DMS53 treated with DMSO at 0.1 percent for 48 hours (cell line): ENCODE results near the gene CPE.

Experiments
- DNase-seq: peaks from one replicate; lab custom pipeline; 2025; ENCODE audit not compliant: unreplicated experiment; lab: John Stamatoyannopoulos, UW

Gene CPE

GRCh38 chr4:165505958-165506837 is 127.4 kb downstream of the CPE start:
- DNase-seq = no peak

GRCh38 chr4:165506849-165507248 is 128.0 kb downstream of the CPE start:
- DNase-seq = no peak

DNA sequence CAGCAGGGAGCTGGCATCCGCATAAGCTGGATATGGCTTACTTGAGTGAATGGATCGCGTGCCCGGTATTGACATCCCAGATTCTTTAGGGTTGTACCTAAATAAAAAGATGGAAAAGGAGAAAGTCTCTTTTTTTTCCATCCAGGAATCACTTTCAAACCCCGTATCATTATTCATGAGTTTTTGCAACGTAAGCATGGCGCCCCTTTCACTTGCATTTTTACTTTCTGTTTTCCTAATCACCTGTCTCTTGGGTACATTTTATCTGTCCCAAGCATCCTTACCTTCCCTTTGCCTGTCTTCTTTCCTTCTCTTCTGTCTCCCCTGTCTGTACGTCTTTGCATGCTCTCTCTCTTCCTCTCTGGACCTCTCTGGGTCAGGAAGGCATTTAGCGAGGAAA is 128.6 kb downstream of the CPE start:
- DNase-seq = no peak

DNA sequence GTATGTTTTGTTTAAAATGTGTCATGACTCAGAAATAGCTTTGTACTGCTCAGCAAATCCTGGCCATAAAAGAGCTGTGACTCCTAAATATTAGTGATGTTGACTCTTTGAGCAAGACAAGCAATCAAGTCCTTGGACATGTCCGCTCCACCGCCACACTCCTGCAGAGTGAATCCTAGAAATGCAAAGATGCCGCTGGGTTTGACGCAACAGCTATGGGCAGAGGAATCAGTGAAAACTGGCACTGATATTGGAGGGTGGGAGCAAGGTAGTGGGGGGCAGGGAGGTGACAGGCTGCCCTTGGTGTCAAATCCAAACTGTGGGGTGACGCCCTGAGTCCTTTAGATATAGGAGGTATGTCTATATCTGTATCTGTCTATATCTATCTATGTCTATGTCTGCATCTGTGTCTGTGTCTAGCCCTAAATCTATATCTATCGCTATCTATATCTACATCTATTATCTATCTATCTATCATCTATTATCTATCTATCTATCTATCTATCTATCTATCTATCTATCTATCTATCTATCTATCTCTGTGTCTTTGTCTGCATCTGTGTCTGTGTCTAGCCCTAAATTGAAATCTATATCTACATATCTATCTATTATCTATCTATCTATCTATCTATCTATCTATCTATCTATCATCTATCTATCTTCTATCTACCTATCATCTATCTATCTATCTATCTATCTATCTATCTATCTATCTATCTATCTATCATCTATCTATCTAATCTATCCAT is 129.7 kb downstream of the CPE start:
- no peak for DNase-seq

GRCh38 chr4:165512424-165512823 is 133.6 kb downstream of the CPE start:
- no peak for DNase-seq

DNA sequence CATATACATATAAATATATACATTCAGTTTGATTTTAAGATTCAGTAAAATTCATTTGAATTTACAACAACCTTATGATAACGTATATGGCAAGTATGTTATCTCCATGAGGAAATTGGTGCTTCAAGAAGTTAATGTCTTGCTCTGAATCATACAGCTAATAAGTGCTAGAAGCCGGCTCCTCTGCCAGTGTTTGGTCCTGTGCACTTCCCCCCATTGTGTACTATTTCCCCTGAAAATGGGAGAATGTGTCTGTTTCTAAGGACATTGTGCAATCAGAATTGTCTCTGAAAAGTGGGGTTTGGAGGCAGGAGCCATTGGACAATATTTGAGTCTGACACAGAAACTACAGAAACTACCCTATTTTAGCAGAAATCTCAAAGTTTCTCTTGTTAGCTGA is 135.9 kb downstream of the CPE start:
- no peak for DNase-seq

GRCh38 chr4:165515201-165515600 is 136.4 kb downstream of the CPE start:
- no peak for DNase-seq

- peak; percentile 19 for DNase-seq
These were observed 137.5 kb downstream of the CPE start for GRCh38 chr4:165516281-165516833.

DNA sequence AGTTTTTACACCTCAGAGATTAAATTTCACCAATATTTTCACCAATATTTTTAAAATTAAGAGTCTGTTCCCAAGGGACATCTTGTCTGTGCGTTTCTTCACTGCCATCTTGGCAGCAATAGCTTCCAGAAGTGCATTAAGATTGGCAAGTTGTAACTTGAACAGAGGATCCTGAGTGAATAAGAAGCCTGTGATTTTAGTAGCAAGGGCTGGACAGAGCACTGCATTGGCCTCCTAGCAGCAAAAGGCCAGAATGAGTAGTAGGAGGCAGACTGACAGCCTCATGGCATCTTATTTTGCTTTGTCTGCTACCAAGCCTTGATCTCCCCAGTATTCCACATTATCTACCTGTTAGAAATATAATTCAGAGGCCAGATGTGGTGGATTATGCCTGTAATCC is 138.4 kb downstream of the CPE start:
- no peak for DNase-seq

DNA sequence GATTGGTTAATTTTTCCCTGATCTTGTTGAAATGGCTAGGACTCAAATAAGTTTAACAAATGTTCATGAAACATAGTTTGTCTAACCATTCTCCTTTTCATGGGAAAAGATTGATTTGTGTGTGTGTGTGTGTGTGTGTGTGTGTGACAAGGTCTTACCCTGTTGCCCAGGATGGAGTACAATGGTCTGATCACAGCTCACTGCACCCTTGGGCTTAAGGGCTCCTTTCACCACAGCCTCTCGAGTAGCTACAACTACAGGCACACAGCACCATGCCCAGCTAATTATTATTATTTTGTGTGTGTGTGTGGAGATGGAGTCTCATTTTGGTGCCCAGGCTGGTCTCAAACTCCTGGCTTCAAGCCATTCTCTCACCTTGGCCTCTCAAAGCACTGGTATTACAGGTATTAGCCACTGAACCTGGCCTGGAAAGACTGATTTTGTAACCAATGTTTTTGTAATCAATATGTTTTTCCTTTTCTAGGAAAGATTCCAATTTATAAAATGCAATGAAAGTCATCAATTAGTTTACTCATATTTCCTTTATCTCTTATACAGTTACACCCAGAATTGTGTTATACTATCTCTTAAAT is 139.3 kb downstream of the CPE start:
- DNase-seq = no peak

GRCh38 chr4:165518686-165519085 is 139.9 kb downstream of the CPE start:
- no peak for DNase-seq

- no peak for DNase-seq
These were observed 140.8 kb downstream of the CPE start for GRCh38 chr4:165519591-165519990.

GRCh38 chr4:165520086-165520485 is 141.3 kb downstream of the CPE start:
- DNase-seq = no peak

DNA sequence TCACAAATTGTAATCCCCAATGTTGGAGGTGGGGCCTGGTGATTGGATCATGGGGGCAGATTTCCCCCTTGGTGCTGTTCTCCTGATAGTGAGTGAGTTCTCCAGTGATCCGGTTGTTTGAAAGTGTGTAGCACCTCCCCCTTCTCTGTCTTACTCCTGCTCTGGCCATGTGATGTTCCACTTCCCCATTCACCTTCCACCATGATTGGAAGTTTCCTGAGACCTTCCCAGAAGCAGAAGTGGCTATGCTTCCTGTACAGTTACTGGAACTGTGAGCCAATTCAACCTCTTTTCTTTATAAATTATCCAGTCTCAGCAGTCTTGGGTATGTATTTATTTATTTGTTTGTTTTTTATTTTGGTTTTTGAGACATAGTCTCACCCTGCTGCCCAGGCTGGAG is 143.2 kb downstream of the CPE start:
- DNase-seq = no peak

GRCh38 chr4:165524532-165525190 is 145.9 kb downstream of the CPE start:
- DNase-seq = no peak

- DNase-seq = no peak
These were observed 154.2 kb downstream of the CPE start for GRCh38 chr4:165532976-165533375.

DNA sequence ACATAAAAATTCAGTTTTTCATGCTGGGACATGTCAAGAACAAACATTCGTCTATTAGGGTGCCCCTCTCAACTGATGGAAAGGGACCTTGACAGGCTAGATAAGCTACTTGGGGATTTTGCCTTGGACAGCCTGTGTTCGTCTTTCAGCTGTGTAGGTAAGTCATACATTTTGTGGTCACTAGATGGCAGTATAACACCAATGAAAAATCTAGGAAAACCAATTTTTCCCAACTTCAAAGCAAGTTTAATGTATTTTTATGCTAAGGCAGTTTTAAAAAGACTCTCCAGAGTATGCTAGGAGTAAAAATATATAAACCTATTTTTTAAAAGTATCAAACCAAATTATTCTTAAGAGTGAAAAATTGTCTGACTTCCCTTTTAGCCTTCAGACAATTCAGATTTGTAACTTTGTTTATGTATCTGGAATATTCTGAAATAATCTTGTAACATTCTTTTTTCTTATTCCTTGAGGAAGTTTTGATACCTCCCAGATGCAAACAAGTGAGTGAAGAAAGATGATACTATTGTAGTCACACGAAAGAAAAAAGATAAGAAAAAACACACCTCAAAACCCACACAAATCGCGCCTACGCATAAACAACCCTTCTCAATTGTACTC is 158.3 kb downstream of the CPE start:
- DNase-seq = peak; percentile 20

DNA sequence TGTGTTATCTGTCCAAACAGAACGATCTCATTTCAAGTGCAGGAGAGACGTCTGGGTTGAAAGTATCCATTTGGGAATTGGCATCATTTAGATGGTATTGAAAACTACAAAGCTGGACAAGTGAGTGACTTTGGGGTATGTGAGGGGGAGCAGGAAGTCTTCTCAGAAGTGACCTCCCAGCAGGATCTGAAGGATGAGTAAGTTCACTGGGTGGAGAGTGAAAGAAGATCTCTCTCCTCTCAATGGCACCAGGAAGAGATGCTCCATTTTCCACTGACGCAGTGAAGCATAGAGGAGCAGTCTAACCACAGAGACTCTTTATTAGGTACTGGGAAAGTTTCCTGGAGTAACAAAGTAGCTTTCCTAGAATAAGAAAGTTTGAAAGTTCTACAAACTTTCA is 161.0 kb downstream of the CPE start:
- DNase-seq = no peak

- DNase-seq = no peak
These were observed 161.5 kb downstream of the CPE start for GRCh38 chr4:165540206-165540830.

GRCh38 chr4:165541851-165542459 is 163.1 kb downstream of the CPE start:
- no peak for DNase-seq
